Ascending aorta (tissue), 2 donors: ENCODE data around the gene AKT3. TPM values are rescaled to one million over a fixed set of nuclear protein-coding genes. Genes with fewer than 3 reads are reported as not detected.

ENCODE experiments used
- DNase-seq, 2 donors: peaks; one replicate each; pipeline ENCODE4 v3.0.0-alpha.2; 2019; ENCODE audit warnings: low spot score in 2 of 2
- H3K27ac ChIP-seq, 2 donors: fragments of 200-600 bp; sonication (generic); one replicate each; pipeline ENCODE4 v1.5.1; 2016 to 2017; ENCODE audit warnings: mild to moderate bottlenecking in 1 of 2
- H3K27me3 ChIP-seq: fragments of 200-600 bp; sonication (generic); one replicate; pipeline ENCODE4 v1.5.1; 2017
- H3K36me3 ChIP-seq, 2 donors: fragments of 200-600 bp; sonication (generic); one replicate each; pipeline ENCODE4 v1.5.1; 2016
- H3K4me1 ChIP-seq, 2 donors: fragments of 200-600 bp; sonication (generic); one replicate each; pipeline ENCODE4 v1.5.1; 2016 to 2017; ENCODE audit warnings: mild to moderate bottlenecking in 1 of 2
- H3K4me3 ChIP-seq, 2 donors: fragments of 200-600 bp; sonication (generic); one replicate each; pipeline ENCODE4 v1.5.1; 2016 to 2017; ENCODE audit warnings: mild to moderate bottlenecking in 1 of 2
- H3K9me3 ChIP-seq, 2 donors: fragments of 200-600 bp; sonication (generic); one replicate each; pipeline ENCODE4 v1.5.1; 2016
- intact Hi-C: fragments of 100-400 bp; cut with DNase I; formaldehyde crosslinking; loops from one replicate; pipeline ENCODE4 v1.15.1; 2023
- total RNA-seq: library from RNA; depleted of rRNA; stranded (reverse); fragments of >200 nt; gene quantifications from one replicate; pipeline ENCODE4 v1.1.0, GENCODE V29; 2016
- TF ChIP-seq, protein P1 (sequence below), 3 experiments: fragments of 200-600 bp in 2 of 3; fragments of 450-650 bp in 1 of 3; sonication (generic) in 2 of 3; IDR thresholded peaks; one replicate each; pipeline ENCODE4 v1.5.1; 2016 to 2019; ENCODE audit warnings: antibody characterized with exemption in 3 of 3, mild to moderate bottlenecking in 1 of 3, moderate library complexity in 1 of 3

The AKT3 gene
- total RNA-seq, 1 donor from 2014 or later, result 38.0 TPM

DNA sequence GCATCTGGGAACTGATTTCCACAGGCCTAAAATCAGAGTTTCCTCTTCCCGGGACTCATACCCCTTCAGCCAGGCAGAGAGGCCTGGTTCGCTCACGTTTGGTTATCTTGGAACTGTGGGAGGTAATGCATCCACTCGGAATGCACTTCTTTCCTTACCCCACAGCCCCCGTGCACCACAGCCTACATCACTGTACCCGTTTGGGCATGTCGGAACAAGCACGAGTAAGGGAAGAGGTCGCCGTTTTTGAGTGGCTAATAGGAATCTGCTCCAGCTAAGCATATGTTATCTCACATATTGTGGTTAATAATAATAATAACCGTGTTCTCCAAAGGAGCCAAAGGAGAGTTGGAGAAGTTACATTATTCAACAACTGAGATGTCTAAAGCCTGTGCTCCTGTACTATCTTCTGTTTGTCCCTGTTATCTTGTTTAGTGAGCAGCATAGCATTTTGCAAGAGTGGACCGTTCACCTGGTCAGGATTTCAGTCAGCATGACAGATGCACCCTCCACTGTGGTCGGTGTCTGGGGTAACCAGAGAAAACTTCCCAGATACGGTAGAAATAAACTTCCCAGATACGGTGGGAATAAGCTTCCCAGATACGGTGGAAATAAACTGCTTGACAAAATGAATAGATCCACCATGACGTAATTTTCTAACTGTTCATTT is 395.6 kb downstream of the AKT3 start:
- no peaks in the 10 kb centered on the region for H3K27me3 ChIP-seq
- H3K36me3 ChIP-seq, result peaks cover 0 to 5% of the 10 kb centered on the region in 2 donors
- H3K27ac ChIP-seq, result no peak overlapping the region
- no peaks in the 10 kb centered on the region for H3K4me1 ChIP-seq
- H3K9me3 ChIP-seq, result no peaks in the 10 kb centered on the region
- DNase-seq, result no peak
- no peak overlapping the region for H3K4me3 ChIP-seq
- TF ChIP-seq, protein P1, sequence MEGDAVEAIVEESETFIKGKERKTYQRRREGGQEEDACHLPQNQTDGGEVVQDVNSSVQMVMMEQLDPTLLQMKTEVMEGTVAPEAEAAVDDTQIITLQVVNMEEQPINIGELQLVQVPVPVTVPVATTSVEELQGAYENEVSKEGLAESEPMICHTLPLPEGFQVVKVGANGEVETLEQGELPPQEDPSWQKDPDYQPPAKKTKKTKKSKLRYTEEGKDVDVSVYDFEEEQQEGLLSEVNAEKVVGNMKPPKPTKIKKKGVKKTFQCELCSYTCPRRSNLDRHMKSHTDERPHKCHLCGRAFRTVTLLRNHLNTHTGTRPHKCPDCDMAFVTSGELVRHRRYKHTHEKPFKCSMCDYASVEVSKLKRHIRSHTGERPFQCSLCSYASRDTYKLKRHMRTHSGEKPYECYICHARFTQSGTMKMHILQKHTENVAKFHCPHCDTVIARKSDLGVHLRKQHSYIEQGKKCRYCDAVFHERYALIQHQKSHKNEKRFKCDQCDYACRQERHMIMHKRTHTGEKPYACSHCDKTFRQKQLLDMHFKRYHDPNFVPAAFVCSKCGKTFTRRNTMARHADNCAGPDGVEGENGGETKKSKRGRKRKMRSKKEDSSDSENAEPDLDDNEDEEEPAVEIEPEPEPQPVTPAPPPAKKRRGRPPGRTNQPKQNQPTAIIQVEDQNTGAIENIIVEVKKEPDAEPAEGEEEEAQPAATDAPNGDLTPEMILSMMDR (IDR thresholded peaks at IDR 0.05), result no peak
- intact Hi-C loops, result no loop called here

- no peaks in the 10 kb centered on the region for H3K9me3 ChIP-seq
- H3K36me3 ChIP-seq, result peaks cover 0 to 5% of the 10 kb centered on the region in 2 donors
- no peak overlapping the region for H3K4me3 ChIP-seq
- no peak overlapping the region for H3K27ac ChIP-seq
- intact Hi-C loops, result no loop called here
- no peak for DNase-seq
- no peaks in the 10 kb centered on the region for H3K4me1 ChIP-seq
- TF ChIP-seq, protein P1 (IDR thresholded peaks at IDR 0.05), result no peak
- no peaks in the 10 kb centered on the region for H3K27me3 ChIP-seq
Measured at GRCh38 chr1:243452092-243452491, 398.0 kb downstream of the AKT3 start.

GRCh38 chr1:243449373-243449772 is 400.7 kb downstream of the AKT3 start:
- H3K27me3 ChIP-seq, result no peaks in the 10 kb centered on the region
- peaks cover 0 to 6% of the 10 kb centered on the region in 2 donors for H3K36me3 ChIP-seq
- DNase-seq, result no peak
- H3K4me1 ChIP-seq, result no peaks in the 10 kb centered on the region
- TF ChIP-seq, protein P1 (IDR thresholded peaks at IDR 0.05), result no peak
- H3K4me3 ChIP-seq, result no peak overlapping the region
- no peak overlapping the region for H3K27ac ChIP-seq
- intact Hi-C loops, result no loop called here
- no peaks in the 10 kb centered on the region for H3K9me3 ChIP-seq

DNA sequence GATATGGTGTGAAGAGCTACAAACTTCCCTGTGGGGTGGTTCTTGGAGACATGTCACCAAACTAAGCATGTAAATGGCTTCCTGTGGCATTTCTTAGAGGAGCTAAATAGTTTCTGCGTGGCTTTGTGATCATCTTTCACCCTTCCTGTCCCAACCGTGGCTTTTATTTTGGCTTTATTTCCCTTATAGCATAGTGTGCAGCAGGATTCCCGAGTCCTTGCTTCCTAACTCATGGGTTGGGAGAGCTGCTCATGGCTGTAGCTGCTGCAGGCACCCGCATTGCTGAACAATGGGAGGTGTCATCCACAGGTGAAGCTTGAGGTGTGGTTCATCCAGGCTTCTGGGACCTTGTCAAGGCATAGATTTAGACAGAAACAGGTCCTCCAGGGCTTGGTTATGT is 402.2 kb downstream of the AKT3 start:
- Histone ChIP-seq H3K27me3 (no peaks in the 10 kb centered on the region), H3K36me3 (peaks cover 0 to 6% of the 10 kb centered on the region in 2 donors), H3K4me1 (peaks cover 0 to 4% of the 10 kb centered on the region in 2 donors), H3K9me3 (no peaks in the 10 kb centered on the region), H3K4me3 (no peak overlapping the region), H3K27ac (no peak overlapping the region)
- intact Hi-C loops, result no loop called here
- no peak for DNase-seq
- TF ChIP-seq, protein P1 (IDR thresholded peaks at IDR 0.05), result no peak

GRCh38 chr1:243447347-243447746 is 402.7 kb downstream of the AKT3 start:
- H3K9me3 ChIP-seq, result no peaks in the 10 kb centered on the region
- no peak overlapping the region for H3K27ac ChIP-seq
- intact Hi-C loops, result no loop called here
- H3K27me3 ChIP-seq, result no peaks in the 10 kb centered on the region
- no peak for DNase-seq
- peaks cover 0 to 6% of the 10 kb centered on the region in 2 donors for H3K36me3 ChIP-seq
- peaks cover 0 to 4% of the 10 kb centered on the region in 2 donors for H3K4me1 ChIP-seq
- TF ChIP-seq, protein P1 (IDR thresholded peaks at IDR 0.05), result no peak
- no peak overlapping the region for H3K4me3 ChIP-seq
